Skin of body (tissue), 2 donors: Measurements from ENCODE around the gene SORCS2. TPM values are rescaled to one million over a fixed set of nuclear protein-coding genes. Genes with fewer than 3 reads are reported as not detected.

Experiments
- DNase-seq: peaks from one replicate; lab custom pipeline; 2025; lab: John Stamatoyannopoulos, UW
- total RNA-seq: library from RNA; depleted of rRNA; stranded (reverse); fragments of >200 nt; gene quantifications from one replicate; pipeline ENCODE4 v1.2.3, GENCODE V29; 2014

SORCS2 gene
- 5.8 TPM for total RNA-seq

DNA sequence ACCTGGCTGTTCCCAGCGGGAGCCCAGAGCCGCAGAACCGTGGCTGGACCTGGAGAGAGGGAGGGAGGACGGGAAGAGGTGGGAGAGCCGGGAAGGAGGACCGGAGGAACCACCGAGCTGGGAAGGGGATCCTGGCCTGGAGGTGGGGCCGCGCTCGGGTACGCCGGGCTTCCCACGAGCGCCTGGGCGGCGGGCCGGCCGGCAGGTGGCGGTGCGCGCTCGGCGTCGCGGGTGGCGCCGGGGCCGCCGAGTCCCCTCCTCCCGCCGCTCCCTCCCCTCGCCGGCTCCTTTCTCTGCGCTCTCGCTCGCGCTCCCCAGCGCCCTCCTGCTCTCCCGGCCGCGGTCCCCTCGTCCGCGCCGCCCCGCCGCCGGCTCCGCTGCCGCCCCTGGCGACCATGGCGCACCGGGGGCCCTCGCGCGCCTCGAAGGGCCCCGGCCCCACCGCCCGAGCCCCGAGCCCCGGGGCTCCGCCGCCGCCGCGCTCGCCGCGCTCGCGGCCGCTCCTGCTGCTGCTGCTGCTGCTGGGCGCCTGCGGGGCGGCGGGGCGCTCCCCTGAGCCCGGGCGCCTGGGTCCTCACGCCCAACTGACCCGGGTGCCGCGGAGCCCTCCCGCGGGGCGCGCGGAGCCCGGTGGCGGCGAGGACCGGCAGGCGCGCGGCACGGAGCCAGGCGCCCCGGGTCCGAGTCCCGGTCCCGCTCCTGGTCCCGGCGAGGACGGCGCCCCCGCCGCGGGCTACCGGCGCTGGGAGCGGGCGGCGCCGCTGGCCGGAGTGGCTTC, at the start of gene SORCS2:
Gene SORCS2 (plus strand): TSS at position 287 of the 778 bp plus-strand sequence.
- DNase-seq, result peak; percentile 37

- DNase-seq, result no peak
These were observed 47.7 kb upstream of the SORCS2 start for GRCh38 chr4:7144374-7145290.

- no peak for DNase-seq
These were observed 46.9 kb upstream of the SORCS2 start for GRCh38 chr4:7145291-7145934.

DNA sequence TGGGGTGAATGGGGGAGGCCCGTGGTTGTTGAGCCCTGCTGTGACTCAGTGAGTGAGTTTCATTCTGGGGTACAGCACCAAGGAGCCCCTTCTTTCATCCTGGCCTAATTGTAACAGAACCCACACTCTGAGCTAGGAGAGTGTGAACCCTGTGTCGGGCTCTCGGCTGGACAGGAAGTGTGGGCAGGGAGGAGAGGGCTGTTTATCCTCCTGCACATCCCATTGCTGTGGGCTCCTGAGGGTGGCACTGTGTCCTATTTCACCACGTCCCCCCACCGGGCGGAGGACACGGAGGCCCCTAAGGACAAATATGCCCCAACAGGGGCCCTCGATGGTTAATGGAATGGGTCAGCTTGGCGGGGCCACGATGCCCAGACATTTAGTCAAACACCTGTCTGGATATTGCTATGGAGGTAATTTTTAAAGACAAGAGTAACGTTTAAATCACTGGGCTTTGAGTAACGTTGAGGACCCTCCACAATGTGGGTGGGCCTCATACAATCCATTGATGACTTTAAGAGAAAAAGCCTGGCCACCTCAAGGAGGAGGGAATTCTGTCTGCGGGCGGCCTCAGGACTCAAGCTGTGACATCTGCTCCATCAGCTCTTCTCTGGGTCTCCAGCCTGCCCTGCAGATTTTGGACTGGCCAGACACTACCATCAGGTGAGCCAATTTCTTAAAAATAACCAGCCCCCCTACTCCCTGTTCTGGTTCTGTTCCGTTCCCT, 46.1 kb upstream of the SORCS2 start:
- DNase-seq, result no peak

- no peak for DNase-seq
These were observed 45.6 kb upstream of the SORCS2 start for GRCh38 chr4:7146786-7147115.

DNA sequence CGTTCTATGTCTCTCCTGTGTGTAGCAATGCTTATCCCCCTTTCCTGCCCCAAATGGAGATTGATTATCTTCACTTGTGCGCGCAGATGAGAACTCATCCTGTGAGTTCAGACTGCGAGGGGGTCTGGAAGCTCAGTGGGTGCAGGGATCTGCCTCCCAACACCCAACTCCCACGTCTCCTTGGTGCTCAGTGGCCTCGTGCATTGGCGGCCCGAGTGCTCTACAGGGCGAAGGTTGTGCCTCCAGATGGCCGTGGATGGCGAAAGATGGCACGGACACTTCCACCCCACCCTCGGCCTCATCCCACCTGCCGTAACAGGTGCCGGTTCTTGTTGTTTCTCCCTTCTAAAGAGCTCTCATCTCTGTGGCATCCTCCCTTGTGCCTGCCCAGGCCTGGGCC, 45.1 kb upstream of the SORCS2 start:
- no peak for DNase-seq

- no peak for DNase-seq
These were observed 44.6 kb upstream of the SORCS2 start for GRCh38 chr4:7147661-7148310.

GRCh38 chr4:7148337-7148736, 44.0 kb upstream of the SORCS2 start:
- no peak for DNase-seq

DNA sequence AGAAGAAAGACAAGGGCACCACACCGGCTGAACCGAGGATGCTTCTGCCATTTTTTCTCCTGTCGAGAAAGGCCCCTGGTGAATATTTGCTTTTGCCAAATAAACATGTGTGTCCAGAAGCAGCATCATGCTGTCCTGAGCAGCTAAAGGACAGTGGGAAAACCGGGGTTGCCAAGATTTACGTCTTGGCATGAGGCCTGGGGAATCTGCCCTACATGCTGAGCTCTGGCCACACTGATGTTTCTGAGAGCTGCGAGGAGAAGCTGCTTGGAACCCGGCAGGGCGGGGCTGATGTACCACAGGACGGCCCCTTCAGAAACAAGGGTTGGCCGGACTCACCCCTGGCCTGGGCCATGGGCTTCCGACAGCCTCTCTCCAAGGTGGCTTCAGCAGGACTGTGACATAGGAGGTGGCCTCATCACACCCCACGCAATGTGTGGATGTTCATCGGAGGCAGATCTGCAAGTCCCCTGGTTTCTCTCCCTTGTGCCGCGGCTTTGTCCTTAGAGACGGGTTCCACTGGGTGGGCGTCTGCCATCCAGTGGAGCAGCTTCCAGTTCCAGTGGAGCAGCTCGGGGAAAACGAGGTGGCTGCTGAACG, 42.2 kb upstream of the SORCS2 start:
- no peak for DNase-seq

DNA sequence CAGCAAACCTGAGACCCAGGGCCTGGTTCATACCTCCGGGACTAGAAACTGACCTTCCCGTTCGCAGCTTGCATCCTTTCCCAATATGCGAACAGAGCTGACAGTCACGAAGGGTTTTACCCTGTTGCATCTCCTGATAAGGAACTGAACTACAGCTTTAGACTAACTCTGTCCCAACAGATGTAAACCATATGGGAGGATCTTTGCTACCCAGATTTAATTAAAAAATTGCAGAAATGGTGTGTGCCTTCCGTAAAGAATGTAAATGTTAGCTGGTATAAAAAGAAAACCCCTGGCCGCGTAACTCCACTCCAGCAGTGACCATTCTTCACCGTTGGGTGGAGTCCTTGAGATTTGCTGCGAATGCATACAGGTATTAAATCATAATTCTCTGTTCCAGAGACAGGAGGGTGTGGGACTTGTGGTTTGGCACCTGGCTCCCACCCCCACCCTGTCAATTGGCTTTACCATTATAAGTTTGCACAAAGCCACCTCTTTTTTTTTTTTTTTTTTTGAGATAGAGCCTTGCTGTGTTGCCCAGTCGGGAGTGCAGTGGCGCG, 40.6 kb upstream of the SORCS2 start:
- peak; percentile 10 for DNase-seq

DNA sequence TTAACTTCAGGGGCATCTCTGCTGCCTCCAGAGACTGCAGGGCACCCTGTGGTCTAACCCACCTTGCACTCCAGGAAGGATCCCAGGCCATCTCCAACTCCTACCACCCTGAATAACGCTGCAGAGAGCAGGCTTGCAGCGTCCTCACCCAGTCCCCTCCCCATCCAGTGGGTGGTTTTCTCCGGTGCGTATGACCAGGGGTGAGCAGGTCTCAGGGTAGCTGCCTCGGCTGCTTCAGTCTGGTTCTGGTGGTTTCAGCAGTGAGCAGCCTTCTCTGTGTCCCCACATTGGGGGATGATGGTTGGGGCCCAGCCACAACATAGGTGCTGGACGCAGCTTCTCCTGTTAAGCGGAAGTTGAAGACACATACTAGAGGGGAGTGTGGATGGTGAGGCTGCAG, 38.6 kb upstream of the SORCS2 start:
- DNase-seq, result no peak

- DNase-seq, result no peak
These were observed 37.9 kb upstream of the SORCS2 start for GRCh38 chr4:7154351-7154981.

- DNase-seq, result peak; percentile 44
These were observed 36.7 kb upstream of the SORCS2 start for GRCh38 chr4:7155590-7156071.

DNA sequence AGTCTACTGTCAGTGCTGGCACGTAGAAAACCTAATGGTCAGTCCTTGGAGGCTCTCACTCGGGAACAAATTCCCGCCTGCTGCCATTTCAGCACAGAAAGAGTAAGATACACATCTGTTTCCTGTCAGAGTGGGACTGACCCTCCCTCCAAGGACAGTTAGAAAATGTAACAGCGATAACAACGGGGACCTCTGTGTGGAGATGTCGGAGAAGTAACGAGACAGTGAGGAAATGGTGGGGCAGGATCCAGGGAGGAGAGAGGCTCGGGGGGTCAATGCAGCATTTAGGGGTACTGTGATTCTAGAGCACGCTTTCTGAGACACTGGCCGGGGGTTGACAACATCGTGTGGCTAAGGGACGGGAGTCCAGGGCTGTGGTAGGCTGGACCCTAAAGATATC, 36.0 kb upstream of the SORCS2 start:
- no peak for DNase-seq

- peak; percentile 67 for DNase-seq
These were observed 35.4 kb upstream of the SORCS2 start for GRCh38 chr4:7156761-7157488.

DNA sequence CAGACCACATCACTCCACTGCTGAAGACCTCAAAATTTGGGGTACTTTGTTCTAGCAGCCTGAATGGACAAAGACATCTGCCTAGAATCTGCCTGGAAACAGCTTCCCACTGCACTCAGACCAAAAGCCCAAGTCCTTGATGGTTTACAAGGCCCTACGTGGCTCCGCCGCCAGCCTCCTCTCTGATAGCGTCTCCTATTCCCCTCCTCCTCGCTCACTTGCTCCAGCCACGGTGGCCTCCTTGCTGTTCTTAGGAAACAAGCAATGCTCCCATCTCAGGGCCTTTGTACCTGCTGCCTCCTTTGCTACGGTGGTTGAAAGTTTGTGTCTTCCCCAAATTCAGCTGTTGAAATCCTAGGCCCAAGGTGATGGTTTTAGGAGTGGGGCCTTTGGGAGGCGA, 34.7 kb upstream of the SORCS2 start:
- DNase-seq, result no peak

DNA sequence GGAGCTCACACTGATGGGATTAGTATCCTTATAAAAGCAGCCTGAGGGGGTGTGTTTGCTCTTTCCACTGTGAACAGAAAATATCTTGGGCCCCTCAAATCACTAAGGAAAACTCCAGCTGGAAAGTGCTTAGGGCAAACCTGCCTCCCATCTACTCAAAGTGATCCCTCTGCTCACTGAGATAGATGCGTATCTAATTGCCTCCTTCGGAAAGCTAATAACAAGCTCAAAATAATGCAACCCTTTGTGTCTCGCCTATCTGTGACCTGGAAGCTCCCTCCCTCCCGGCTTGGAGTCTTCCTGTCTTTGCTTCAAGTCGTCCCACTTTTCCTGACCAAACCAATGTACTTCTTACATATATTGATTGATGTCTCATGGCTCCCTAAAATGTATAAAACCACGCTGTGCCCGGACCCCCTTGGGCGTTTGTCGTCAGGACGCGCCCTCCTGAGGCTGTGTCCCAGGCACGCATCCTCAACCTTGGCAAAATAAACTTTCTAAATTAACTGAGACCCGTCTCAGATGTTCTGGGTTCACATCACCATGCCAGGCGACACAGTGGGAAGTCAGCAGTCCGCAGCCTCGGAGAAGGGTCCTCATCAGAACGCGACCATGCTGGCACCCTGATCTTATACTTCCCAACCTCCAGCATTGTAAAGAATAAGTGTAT, 34.1 kb upstream of the SORCS2 start:
- no peak for DNase-seq

DNA sequence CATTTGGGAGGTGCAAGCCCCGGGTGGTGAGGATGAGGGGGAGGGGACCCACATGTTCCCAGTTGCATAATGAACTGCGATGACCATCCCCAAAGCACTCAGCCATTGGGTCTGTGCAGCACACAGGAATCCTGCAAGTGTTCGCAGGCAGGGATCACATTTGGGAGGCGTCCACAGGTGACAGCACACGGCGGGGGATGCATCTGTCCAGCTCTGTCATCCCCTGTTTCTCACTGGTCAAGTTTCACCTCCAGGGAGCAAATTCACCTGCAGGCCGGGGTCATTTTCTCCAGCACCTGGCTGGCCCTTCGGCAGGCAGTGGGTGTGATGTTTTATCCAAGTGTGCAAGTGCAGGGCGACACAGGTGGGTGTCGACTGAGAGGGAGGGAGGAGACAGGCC, 33.3 kb upstream of the SORCS2 start:
- no peak for DNase-seq
